Measurements from ENCODE around the gene TRA2A. TPM values are rescaled to one million over a fixed set of nuclear protein-coding genes. Genes with fewer than 3 reads are reported as not detected.

Gene TRA2A
- total and polyA plus RNA-seq, 2 of the 13 experiments (the other 11 are each of a cell fraction or from before 2014, with no cell fraction given) = 39.1 to 41.6 TPM

- TF ChIP-seq ZNF331 (CRISPR knock-in tag; IDR thresholded peaks at IDR 0.05) (no peak), ZNF761 (CRISPR knock-in tag; conservative IDR thresholded peaks at IDR 0.05) (no peak), RFXAP (CRISPR knock-in tag; IDR thresholded peaks at IDR 0.05; ENCODE audit: borderline replicate concordance) (no peak), ZBED4 (CRISPR knock-in tag; IDR thresholded peaks at IDR 0.05; ENCODE audit: borderline replicate concordance) (peak; percentile 44), SAP130 (CRISPR knock-in tag; IDR thresholded peaks at IDR 0.05; ENCODE audit: low read depth) (peak; percentile 76), CENPT (CRISPR knock-in tag; IDR thresholded peaks at IDR 0.05; ENCODE audit: low read depth) (no peak), ZNF142 (CRISPR knock-in tag; IDR thresholded peaks at IDR 0.05) (0 out of 2 replicates have a peak, but pooled peaks have one; percentile 3), ZNF274 (CRISPR knock-in tag; IDR thresholded peaks at IDR 0.05) (no peak), TARDBP (CRISPR knock-in tag; IDR thresholded peaks at IDR 0.05) (0 out of 2 replicates have a peak, but pooled peaks have one; percentile 32), ZNF629 (CRISPR knock-in tag; conservative IDR thresholded peaks at IDR 0.05) (peak; percentile 40), ZNF205 (CRISPR knock-in tag; IDR thresholded peaks at IDR 0.05) (no peak), SRY (CRISPR knock-in tag; IDR thresholded peaks at IDR 0.05) (no peak), AGO1 (IDR thresholded peaks at IDR 0.05; ENCODE audit: low read depth, low read length, poor library complexity, severe bottlenecking) (no peak), ZNF577 (CRISPR knock-in tag; IDR thresholded peaks at IDR 0.05; ENCODE audit: borderline replicate concordance, low read depth) (no peak), ZKSCAN1 (IDR thresholded peaks at IDR 0.05; ENCODE audit: low read length) (no peak), MIER2 (CRISPR knock-in tag; IDR thresholded peaks at IDR 0.05) (no peak), EED (CRISPR knock-in tag; IDR thresholded peaks at IDR 0.05) (no peak), DRAP1 (CRISPR knock-in tag; IDR thresholded peaks at IDR 0.05) (0 out of 2 replicates have a peak, but pooled peaks have one; percentile 18), SRSF9 (IDR thresholded peaks at IDR 0.05; ENCODE audit: borderline replicate concordance, insufficient read depth, low read depth, low read length, poor library complexity, severe bottlenecking) (no peak), ZNF562 (CRISPR knock-in tag; IDR thresholded peaks at IDR 0.05; ENCODE audit: borderline replicate concordance) (no peak)
Measured at GRCh38 chr7:23467806-23468525, 63.8 kb downstream of the TRA2A start (continued).

Measured in HepG2 (cell line).